Superior temporal gyrus (tissue), 1 donor: Measurements from ENCODE around the gene CDH4.

ENCODE experiments used
- DNase-seq: peaks from one replicate; pipeline ENCODE4 v3.0.0-alpha.2; 2016; ENCODE audit errors: extremely low spot score

Gene CDH4

GRCh38 chr20:61926253-61926613 lies 674.2 kb downstream of the CDH4 start:
- no peak for DNase-seq

GRCh38 chr20:61926796-61927192 lies 674.7 kb downstream of the CDH4 start:
- DNase-seq, result no peak

DNA sequence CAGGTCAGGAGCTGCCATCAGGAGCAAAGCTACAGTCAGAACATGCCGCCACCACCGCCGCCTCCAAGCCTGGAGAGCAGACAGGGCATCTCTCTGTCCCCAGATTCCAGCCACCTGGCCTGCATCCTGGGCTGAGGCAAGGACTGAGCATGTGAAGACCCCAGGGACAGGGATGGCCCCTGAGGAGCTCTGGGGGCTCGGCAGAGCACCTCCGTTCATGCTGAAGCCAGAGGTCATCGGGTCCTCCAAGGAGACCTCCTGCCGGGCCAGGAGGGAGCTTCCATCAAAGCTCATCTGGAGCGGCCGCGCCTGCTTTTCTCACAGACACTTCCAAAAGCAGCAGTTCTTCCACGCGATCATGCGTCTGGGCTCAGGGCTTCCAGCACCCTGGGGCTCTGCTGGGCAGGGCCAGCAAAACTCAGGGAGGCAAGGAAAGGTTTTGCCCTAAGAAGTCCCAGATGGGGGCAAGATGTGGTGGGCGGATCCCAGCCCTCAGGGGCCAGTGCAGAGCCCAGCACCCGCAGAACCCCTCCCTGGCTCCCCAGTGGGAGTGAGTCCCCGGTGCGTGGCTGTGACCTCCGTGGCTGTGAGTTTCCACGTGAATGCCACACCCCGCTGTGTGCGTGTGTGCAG lies 675.2 kb downstream of the CDH4 start:
- no peak for DNase-seq

DNA sequence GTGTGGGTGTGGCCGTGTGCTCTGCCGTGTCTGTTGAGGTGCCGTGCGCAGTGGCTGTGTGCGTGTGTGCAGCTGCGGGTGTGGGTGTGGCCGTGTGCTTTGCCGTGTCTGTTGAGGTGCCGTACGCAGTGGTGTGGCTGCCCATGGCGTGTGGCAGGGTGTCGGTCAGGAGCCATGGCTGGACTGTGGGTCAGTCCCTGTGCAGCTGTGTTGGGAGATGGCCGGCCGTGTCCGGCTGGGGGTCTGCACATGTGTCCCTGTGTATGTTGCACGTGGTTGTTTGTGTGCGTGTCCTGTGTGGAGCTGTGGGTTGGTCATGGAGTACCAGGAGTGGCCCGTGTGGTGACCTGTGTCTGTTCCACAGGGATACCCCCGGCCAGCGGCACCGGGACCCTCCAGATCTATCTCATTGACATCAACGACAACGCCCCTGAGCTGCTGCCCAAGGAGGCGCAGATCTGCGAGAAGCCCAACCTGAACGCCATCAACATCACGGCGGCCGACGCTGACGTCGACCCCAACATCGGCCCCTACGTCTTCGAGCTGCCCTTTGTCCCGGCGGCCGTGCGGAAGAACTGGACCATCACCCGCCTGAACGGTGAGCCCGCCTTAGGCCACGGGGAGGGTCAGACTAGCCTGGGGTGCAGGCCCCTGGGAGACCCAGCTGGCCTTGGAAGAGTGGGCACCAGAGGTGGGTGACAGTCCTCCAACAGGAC lies 675.9 kb downstream of the CDH4 start:
- DNase-seq, result no peak

DNA sequence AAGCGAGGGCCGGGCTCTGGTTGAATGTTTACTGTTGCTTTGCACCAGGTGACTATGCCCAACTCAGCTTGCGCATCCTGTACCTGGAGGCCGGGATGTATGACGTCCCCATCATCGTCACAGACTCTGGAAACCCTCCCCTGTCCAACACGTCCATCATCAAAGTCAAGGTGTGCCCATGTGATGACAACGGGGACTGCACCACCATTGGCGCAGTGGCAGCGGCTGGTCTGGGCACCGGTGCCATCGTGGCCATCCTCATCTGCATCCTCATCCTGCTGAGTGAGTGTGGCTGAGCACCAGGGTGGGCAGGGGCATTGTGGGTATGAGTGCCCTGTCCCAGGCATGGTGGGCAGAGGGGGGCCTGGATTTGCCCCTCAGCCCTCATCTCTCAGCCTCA lies 677.5 kb downstream of the CDH4 start:
- no peak for DNase-seq

- no peak for DNase-seq
Measured at GRCh38 chr20:61929971-61930666, 678.1 kb downstream of the CDH4 start.

DNA sequence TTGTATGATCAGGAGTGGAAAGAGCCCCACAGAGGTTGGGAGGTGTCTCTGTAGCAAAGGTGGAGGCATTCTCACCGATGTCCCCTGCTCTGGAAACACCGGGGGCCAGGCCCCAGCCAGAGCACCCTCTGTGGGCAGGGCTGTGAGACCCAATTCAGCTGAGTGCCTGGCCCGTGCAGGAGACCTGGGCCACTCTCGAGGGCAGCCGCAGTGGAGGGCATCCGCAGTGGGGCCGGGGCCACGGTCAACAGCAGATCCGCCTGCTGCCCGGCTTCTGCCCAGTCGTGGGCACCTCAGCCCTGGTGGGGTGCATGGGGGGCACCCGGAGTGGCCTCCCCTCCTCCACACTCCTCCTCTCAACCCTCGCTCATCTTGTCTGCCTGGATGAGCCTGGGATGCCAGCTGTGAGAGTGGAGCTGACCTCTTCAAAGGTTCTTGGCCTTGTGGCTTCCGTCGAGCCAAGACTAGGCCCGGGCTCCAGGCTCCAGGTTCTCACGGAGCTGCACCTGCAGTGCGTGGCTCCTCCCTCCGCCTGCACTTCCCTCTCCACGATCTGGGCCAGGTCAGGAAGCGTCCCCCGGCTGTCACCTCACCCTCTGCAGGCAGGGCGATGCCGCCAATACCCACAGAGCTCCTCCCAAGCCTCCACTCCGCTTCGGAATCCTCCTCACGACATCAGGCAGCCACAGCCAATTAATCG lies 678.9 kb downstream of the CDH4 start:
- DNase-seq, result no peak

- DNase-seq, result no peak
Measured at GRCh38 chr20:61931476-61932198, 679.6 kb downstream of the CDH4 start.

- no peak for DNase-seq
Measured at GRCh38 chr20:61932199-61932592, 680.1 kb downstream of the CDH4 start.

DNA sequence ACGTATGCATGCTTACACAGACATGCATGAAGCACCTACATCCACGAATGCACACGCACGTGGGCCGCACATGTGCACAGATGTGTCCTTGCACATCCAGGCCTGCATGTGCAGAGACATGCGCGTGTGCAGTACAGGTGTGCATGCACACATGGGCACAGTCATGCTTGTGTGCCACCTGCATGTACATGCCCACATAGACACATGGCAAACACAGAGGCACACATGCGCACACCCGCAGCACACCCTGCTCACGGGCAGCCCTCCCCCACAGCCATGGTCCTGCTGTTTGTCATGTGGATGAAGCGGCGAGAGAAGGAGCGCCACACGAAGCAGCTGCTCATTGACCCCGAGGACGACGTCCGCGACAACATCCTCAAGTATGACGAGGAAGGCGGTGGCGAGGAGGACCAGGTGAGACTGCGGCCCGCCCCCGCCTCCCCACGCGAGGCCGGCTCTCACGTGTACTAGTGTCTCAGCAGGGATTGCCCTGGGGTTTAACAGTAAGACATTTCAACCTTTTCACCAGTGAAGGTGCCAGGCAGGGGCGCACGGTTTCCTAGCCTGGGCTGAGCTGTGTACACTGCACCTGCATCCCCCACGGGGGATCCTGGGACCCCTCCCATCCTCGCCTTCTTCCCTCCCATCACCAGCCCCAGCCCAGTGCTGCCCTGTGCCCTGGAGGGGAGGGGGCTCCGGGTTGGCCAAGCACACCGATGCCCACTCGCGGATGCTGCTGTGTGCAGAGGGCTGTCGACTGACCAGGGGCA lies 680.8 kb downstream of the CDH4 start:
- DNase-seq, result no peak

- DNase-seq, result no peak
Measured at GRCh38 chr20:61933481-61933950, 681.5 kb downstream of the CDH4 start.

DNA sequence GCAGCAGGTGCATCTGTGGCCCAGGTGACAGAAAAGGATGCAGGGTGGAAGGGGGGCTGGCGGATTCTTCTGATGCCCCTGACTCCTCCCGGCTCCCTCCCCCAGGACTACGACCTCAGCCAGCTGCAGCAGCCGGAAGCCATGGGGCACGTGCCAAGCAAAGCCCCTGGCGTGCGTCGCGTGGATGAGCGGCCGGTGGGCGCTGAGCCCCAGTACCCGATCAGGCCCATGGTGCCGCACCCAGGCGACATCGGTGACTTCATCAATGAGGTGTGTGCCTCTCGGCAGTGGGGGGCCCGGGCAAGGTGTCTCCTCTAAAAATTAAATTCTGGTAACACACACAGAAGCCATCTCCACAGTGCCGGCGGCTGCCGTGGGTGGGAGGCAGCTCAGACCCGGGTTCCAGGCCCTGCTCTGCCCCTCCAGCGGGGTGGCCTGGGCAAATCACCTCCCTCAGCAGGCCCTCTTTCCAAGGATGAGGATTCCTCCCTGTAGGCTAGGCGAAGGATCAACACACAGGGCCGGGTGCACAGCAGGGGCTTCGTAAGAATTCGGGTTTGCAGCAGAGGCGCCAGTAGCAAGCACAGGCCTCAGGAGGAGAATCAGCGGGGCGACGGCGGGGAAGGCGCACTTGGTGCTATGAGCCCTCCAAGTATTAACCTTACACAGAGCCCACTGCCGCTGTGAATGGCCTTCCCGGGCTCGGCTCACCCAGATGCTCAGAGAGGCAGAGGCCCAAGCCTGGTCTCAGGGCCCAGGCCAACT lies 682.1 kb downstream of the CDH4 start:
- DNase-seq, result no peak

GRCh38 chr20:61934716-61935530 lies 682.9 kb downstream of the CDH4 start:
- DNase-seq, result no peak

DNA sequence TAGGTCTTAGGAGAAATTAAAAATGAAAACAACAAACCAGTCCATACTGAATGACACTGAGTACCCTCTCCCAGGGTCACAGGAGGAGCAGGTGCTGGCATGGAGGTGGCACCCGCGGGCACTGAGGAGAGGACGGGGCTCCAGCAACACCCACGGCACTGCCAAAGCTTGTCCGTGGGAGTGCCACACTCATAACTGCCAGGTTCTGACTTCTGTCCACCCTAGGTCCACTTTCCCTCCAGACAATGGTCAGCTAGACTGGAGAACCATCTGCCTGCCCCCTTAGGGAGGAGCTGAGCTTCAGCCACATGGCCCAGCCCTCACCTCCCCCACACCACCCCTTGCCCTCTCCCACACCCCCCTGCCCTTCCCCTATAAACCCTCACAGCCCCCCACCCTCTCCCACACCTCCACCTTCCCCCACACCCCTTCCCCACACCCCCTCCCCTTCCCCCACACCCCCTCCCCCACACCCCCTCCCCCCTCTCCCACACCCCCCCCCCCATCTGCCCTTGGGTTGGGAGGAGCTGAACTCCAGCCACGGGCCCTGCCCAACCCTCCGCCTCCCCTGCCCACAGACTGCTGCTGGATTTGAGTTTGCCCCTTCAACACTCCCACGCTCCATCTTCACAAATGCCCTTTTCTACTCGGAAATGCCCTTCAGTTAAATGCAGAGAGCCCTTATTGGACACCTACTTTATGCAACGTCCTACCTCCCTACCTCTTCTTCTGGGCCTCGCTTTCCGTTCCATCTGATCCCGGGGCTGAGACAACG lies 684.1 kb downstream of the CDH4 start:
- DNase-seq, result no peak

- DNase-seq, result no peak
Measured at GRCh38 chr20:61936701-61937131, 684.7 kb downstream of the CDH4 start.

GRCh38 chr20:61937146-61937962 lies 685.3 kb downstream of the CDH4 start:
- no peak for DNase-seq

- no peak for DNase-seq
Measured at GRCh38 chr20:61937963-61938838, 686.1 kb downstream of the CDH4 start.
